Omental fat pad (tissue), 4 donors: Measurements from ENCODE around the gene TSACC. TPM values are rescaled to one million over a fixed set of nuclear protein-coding genes. Genes with fewer than 3 reads are reported as not detected.
"Not testable (repeated sequence)": the region's sequence is repeated elsewhere in the genome, so short reads cannot be mapped to it uniquely, and the experiment has no call there.

Experiments used
- ATAC-seq: fragments of 150-250 bp; one replicate; pipeline ENCODE4 v1.9.1; 2016; ENCODE audit warnings: mild to moderate bottlenecking, moderate library complexity; ENCODE audit not compliant: low FRiP score
- DNase-seq: peaks from one replicate; pipeline ENCODE4 v3.0.0-alpha.2; 2019; ENCODE audit warnings: low spot score
- total RNA-seq, 4 donors: library from RNA; depleted of rRNA; stranded (reverse); fragments of >200 nt; gene quantifications; one replicate each; pipeline ENCODE4 v1.1.0, GENCODE V29; 2016
- TF ChIP-seq, protein P1 (sequence below), 3 donors: fragments of 450-650 bp; IDR thresholded peaks; one replicate each; pipeline ENCODE4 v1.5.1; 2016 to 2017; ENCODE audit warnings: antibody characterized with exemption in 3 of 3, mild to moderate bottlenecking in 3 of 3, moderate library complexity in 2 of 3

TSACC gene
- total RNA-seq, 4 donors from 2014 or later, result not detected

DNA sequence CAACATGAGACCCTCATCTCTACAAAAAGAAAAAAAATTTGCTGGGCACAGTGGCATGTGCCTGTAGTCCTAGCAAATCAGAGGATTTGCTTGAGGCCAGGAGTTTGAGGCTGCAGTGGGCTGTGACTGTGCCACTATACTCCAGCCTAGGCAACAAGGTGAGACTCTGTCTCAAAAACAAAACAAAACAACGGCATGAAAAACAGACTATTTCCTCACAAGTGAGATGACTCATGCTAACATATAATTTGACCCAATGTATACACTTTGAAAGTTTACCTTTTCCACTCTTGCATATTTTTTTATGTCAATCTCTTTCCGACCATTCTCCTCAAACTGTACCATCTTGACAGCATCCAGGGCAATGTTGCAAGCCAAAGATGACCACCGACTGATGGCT lies 17.8 kb upstream of the TSACC start:
- ATAC-seq (no peak), DNase-seq (no peak)
- TF ChIP-seq, protein P1, sequence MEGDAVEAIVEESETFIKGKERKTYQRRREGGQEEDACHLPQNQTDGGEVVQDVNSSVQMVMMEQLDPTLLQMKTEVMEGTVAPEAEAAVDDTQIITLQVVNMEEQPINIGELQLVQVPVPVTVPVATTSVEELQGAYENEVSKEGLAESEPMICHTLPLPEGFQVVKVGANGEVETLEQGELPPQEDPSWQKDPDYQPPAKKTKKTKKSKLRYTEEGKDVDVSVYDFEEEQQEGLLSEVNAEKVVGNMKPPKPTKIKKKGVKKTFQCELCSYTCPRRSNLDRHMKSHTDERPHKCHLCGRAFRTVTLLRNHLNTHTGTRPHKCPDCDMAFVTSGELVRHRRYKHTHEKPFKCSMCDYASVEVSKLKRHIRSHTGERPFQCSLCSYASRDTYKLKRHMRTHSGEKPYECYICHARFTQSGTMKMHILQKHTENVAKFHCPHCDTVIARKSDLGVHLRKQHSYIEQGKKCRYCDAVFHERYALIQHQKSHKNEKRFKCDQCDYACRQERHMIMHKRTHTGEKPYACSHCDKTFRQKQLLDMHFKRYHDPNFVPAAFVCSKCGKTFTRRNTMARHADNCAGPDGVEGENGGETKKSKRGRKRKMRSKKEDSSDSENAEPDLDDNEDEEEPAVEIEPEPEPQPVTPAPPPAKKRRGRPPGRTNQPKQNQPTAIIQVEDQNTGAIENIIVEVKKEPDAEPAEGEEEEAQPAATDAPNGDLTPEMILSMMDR (IDR thresholded peaks at IDR 0.05), result no peak

DNA sequence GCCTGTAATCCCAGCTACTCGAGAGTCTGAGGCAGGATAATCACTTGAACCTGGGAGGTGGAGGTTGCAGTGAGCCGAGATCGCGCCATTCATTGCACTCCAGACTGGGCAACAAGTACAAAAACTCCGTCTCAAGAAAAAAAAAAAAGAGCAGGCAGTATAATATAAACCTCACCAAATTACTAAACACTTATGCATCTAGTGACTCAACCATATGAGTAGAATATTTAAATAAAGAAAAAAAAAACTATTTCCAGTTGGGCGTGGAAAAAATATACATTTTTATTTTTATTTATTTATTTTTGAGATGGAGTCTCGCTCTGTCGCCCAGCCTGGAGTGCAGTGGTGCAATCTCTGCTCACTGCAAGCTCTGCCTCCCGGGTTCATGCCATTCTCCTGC lies 15.1 kb upstream of the TSACC start:
- ATAC-seq, DNase-seq: not testable (repeated sequence)

DNA sequence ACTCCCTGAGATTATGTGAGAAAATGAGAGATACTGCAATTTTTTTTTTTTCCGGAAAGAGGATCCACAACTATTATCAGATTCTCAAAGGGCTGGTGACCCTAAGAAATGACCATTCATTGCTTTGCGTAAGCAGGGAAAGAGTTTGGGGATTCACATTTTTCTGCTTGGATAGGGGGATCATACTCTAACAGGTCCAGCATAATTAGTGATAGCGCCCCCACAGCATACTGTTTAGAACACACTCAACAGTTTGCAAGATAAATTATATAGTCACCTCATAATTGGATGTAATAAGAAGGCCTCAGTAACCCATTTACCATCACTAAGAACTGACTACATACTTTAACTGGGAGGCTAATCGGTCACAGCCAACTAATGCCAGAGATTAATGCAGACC lies 2.1 kb upstream of the TSACC start:
- DNase-seq (no peak), ATAC-seq (no peak)
- TF ChIP-seq, protein P1 (IDR thresholded peaks at IDR 0.05), result no peak

DNA sequence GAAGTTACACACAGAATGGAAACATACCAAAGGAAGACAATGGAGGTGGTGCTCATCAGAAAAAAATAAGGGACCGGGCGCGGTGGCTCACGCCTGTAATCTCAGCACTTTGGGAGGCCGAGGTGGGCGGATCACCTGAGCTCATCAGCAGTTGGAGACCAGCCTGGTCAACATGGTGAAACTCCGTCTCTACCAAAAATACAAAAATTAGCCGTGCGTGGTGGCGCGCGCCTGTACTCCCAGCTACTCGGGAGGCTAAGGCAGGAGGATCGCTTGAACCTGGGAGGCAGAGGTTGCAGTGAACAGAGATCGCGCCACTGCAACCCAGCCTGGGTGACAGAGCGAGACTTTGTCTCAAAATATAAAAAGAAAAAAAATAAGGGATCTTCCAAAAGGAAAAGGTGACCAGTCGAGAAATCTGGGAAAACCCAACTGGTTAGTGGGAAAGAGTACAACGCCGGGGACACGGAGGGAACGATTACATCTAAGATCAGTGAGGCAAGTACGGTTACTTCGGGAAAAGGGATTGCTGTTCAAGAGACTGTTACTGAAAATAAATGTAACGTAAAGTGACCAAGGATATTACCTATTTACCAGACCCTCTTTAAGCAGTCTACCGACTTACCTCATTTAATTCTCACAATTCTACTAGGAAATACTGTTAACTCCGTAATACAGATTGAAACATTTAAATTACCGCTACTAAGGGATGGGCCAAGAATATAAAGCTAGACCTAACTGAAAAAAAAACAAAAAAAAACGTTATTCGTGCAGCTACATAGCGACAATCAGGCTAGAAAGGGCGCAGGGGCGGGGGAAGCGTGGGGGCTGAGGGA lies 1.1 kb upstream of the TSACC start:
- TF ChIP-seq, protein P1 (IDR thresholded peaks at IDR 0.05), result no peak
- DNase-seq (no peak), ATAC-seq (no peak)

DNA sequence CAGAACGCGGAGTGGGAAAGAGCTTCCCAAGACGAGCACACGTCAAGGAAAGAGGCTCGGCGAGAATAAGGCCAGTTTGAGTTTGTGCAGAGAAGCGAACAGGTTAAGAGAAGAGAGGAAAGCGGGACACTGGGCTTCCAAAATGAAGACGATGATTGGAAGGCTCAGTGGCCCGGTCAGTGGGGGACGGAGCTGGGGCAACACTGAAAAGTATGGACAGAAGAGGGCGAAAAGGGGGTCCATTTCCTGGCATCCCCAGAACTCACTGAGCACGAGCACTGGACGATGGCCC lies 492 bp upstream of the TSACC start:
- DNase-seq, result peak; percentile 22
- TF ChIP-seq, protein P1 (IDR thresholded peaks at IDR 0.05), result no peak
- ATAC-seq, result no peak

DNA sequence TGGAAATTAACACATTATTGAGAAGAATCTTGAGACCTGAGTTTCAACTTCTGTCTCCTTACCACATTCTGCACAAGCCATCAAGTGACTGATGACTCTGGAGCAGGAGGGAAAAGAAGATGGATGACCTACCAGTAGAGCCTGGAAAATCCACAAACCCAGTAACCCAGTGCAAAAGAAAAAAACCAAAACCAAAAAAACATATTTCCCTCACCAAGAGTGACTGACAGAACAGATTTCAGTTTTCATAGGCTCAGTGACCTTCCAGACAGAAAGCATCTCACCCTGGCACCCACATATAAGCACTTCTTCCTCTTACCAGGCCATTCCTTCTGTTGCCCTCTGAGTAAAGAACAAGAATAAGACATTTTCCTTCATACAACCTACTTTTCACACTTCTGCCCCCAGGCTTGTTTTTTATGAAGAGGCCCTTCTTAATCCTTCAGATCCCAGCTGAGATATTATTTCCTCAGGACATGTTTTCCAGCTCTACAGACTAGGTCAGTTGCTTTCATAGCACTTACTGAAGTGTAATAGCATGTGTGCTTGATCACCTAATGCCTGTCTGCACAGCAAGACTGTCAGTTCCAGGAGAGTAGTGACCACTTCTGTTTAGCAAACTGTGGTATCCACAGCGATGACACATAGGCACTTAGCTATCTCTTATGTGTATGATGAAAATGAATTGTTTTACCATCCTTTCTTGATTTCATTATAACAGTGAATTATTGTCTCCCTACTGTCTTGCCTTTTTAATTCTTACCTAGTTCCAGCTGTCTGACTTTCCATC lies 4.0 kb downstream of the TSACC start:
- TF ChIP-seq, protein P1 (IDR thresholded peaks at IDR 0.05), result no peak
- DNase-seq (no peak), ATAC-seq (no peak)

DNA sequence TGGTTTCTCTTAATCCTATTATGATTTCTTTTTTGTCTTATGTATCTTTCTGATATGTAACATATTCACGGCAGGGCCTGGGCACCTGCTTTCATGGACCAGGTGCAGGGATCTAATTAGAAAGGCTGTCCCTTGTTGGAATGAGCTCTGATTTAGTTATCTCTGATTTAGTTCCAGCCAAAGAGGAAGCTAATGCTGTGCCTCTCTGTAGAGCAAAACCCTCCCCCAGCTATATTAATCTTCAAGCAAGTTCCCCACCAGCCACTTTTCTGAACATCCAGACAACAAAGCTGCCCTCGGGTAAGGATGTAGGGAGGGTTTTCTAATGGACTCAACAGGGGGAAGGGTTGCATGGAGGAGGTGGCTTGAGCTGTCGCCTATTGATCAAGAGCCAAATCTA lies 6.1 kb downstream of the TSACC start:
- ATAC-seq (no peak), DNase-seq (no peak)
- TF ChIP-seq, protein P1 (IDR thresholded peaks at IDR 0.05), result no peak

DNA sequence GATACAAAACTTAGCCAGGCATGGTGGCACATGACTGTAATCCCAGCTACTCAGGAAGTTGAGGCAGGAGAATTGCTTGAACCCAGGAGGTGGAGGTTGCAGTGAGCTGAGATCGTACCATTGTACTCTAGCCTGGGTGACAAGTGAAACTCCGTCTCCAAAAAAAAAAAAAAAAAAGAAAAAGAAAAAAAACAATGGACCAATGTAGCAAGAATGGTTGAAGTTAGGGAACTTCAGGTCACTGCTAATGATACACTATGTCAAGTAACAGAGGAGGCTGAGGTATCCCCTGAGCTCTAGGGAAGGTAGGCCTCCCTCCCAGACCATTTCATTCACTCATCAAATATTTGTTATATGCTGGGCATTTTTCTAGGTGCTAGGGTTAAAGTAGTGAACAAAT lies 7.7 kb downstream of the TSACC start:
- not testable (repeated sequence) for ATAC-seq, DNase-seq
